ENCODE data around the gene TAF1B.

Gene TAF1B

GRCh38 chr2:9958057-9958456 lies 114.8 kb downstream of the TAF1B start:
- H3K4me3 ChIP-seq (replicated peaks; ENCODE audit: low read depth, low read length), result no peak overlapping the region
- TF ChIP-seq CTCF (IDR thresholded peaks at IDR 0.05; ENCODE audit: low read length, missing control alignments), result no peak
- DNase-seq (ENCODE audit: low read depth), result no peak

DNA sequence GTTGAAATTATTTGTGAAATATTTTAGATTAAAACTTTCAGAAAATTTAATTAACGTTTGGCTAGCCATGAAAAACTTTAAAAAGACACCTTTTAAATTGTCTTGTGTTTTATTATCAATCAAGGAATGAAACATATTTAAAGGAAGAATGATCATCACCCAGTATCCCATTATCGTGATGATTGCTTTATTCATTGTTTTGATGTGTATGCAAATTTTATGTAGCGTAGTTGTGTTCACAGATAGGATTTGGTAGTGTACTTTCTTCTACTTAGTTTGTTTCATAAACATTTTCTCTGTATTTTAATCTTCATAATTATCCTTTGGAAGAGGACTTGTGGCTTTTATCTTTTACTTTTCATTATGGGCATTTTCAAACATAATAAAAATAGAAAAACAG lies 116.0 kb downstream of the TAF1B start:
- no peak overlapping the region for H3K4me3 ChIP-seq (replicated peaks; ENCODE audit: low read depth, low read length)
- no peak for DNase-seq (ENCODE audit: low read depth)
- TF ChIP-seq CTCF (IDR thresholded peaks at IDR 0.05; ENCODE audit: low read length, missing control alignments), result no peak

DNA sequence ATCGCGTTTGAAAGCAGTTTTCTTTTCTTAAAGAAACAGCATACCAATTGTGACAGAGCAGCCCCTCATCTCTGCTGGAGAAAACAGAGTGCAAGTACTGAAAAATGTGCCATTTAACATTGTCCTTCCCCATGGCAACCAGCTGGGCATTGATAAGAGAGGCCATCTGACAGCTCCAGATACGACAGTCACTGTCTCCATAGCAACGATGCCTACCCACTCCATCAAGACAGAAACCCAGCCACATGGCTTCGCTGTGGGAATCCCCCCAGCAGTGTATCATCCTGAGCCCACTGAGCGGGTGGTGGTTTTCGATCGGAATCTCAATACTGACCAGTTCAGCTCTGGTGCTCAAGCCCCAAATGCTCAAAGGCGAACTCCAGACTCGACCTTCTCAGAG lies 117.7 kb downstream of the TAF1B start:
- DNase-seq (ENCODE audit: low read depth), result no peak
- no peak for TF ChIP-seq CTCF (IDR thresholded peaks at IDR 0.05; ENCODE audit: low read length, missing control alignments)
- no peak overlapping the region for H3K4me3 ChIP-seq (replicated peaks; ENCODE audit: low read depth, low read length)

DNA sequence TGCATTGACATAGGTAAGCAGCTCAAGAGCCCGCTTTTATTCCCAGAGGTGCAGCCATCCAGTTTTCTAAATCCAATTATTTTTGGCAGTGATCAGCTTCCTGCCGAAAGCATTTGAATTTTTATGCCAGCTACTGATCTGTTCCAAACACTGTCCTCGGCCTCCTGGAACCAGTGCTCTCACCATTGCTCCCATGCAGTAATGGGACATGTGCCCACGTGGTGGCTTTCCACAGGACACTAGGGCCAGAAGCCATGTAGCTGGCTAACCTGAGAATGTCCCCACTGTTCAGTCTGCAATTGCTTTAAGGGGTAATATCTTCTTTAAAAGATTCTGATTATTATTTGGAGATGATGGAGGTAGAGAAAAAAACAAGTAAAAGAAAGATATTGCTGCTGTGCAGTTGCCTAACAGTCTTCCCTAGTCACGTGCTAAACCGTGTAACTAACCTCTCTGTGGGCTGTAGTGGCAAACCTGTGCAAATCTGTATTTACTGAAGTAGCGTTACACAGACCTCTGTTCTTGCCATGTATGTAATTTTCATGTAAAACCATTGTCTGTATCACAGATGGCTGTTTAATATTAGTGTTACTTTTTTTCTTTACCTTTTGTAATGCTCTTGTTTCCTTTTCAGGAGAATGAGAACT lies 121.2 kb downstream of the TAF1B start:
- H3K4me3 ChIP-seq (replicated peaks; ENCODE audit: low read depth, low read length), result no peak overlapping the region
- DNase-seq (ENCODE audit: low read depth), result no peak
- TF ChIP-seq CTCF (IDR thresholded peaks at IDR 0.05; ENCODE audit: low read length, missing control alignments), result no peak

- no peak overlapping the region for H3K4me3 ChIP-seq (replicated peaks; ENCODE audit: low read depth, low read length)
- DNase-seq (ENCODE audit: low read depth), result no peak
- TF ChIP-seq CTCF (IDR thresholded peaks at IDR 0.05; ENCODE audit: low read length, missing control alignments), result no peak
Observed at GRCh38 chr2:9965119-9965822, 122.0 kb downstream of the TAF1B start.

DNA sequence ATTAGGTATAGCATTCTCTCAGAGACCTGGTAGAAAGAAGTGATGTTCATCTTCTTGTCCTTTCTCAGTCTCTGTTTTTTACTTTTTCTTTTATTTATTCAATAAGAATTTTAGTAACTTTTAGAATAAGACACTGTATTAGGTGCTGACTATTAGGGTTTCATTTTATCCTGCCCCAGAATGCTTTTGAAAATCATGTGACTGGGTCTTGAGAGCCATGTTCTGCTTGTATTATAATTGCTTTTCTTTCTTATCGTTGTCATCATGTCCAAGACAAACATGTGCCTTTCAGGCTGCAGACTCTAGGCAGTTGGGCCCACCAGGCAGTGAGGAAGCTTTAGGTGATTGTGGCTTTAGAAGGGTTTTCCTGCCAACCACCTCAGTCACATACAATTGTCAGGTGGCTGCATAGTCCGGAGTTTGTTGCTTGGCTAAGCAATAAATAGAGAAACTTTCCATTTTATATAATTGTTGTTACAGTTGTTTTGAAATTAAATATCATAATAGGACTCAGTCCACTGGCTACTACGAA lies 123.3 kb downstream of the TAF1B start:
- TF ChIP-seq CTCF (IDR thresholded peaks at IDR 0.05; ENCODE audit: low read length, missing control alignments), result no peak
- no peak overlapping the region for H3K4me3 ChIP-seq (replicated peaks; ENCODE audit: low read depth, low read length)
- no peak for DNase-seq (ENCODE audit: low read depth)
